Colonic mucosa (tissue), 4 donors: ENCODE measurements around the gene TMEM205. TPM values are rescaled to one million over a fixed set of nuclear protein-coding genes. Genes with fewer than 3 reads are reported as not detected.

Source experiments
- DNase-seq: peaks from one replicate; pipeline ENCODE4 v3.0.0-alpha.2; 2020
- H3K27ac ChIP-seq: fragments of 200-600 bp; one replicate; pipeline ENCODE4 v1.8.0; 2021
- H3K27me3 ChIP-seq: fragments of 200-600 bp; one replicate; pipeline ENCODE4 v1.8.0; 2021
- H3K36me3 ChIP-seq: fragments of 200-600 bp; one replicate; pipeline ENCODE4 v1.8.0; 2021
- H3K4me1 ChIP-seq: fragments of 200-600 bp; one replicate; pipeline ENCODE4 v1.8.0; 2021; ENCODE audit warnings: mild to moderate bottlenecking
- H3K4me3 ChIP-seq: fragments of 200-600 bp; one replicate; pipeline ENCODE4 v1.8.0; 2021
- H3K9ac ChIP-seq, 2 donors: one replicate each; pipeline ENCODE4 v1.7.0; 2013; ENCODE audit warnings: control low read depth in 2 of 2, low read depth in 2 of 2, low read length in 2 of 2
- H3K9me3 ChIP-seq: fragments of 200-600 bp; one replicate; pipeline ENCODE4 v1.8.0; 2021
- CTCF ChIP-seq: fragments of 200-600 bp; IDR thresholded peaks from one replicate; pipeline ENCODE4 v1.8.0; 2022; ENCODE audit warnings: antibody characterized with exemption, mild to moderate bottlenecking
- intact Hi-C: fragments of 100-400 bp; cut with DNase I; formaldehyde crosslinking; loops from one replicate; pipeline ENCODE4 v1.14.1; 2022
- total RNA-seq, 2 donors: library from RNA; stranded (reverse); fragmentation: NEBNext Ultra II Directional in 1 of 2; extraction: Animal tissue kit (Norgen Biotek cat#: 25700) in 1 of 2; gene quantifications; one replicate each; pipeline ENCODE4 v1.2.1, GENCODE V29; 2021
- donor health status: healthy.
- donor health status: DM: no; HTN: no; CAD: no.
- donor health status: DM: no; HTN: no; CAD: no.

TMEM205 gene
- total RNA-seq, 2 donors from 2014 or later: 45.4 to 63.4 TPM

- no peak overlapping the region for H3K27ac ChIP-seq
- no peaks in the 10 kb centered on the region for H3K27me3 ChIP-seq
- H3K36me3 ChIP-seq: no peaks in the 10 kb centered on the region
- intact Hi-C loops: no loop called here
- no peak overlapping the region for H3K9ac ChIP-seq
- DNase-seq: no peak
- H3K4me1 ChIP-seq: no peaks in the 10 kb centered on the region
- H3K4me3 ChIP-seq: no peak overlapping the region
- no peak for TF ChIP-seq CTCF
- H3K9me3 ChIP-seq: no peaks in the 10 kb centered on the region
Observed at GRCh38 chr19:11304936-11305335, 41.1 kb downstream of the TMEM205 start.

- intact Hi-C loops: no loop called here
- Histone ChIP-seq H3K4me3 (no peak overlapping the region), H3K27me3 (no peaks in the 10 kb centered on the region), H3K36me3 (no peaks in the 10 kb centered on the region), H3K4me1 (no peaks in the 10 kb centered on the region), H3K27ac (no peak overlapping the region), H3K9me3 (no peaks in the 10 kb centered on the region), H3K9ac (no peak overlapping the region)
- TF ChIP-seq CTCF: no peak
- no peak for DNase-seq
Observed at GRCh38 chr19:11300811-11301120, 45.3 kb downstream of the TMEM205 start.

GRCh38 chr19:11299946-11300810, 45.9 kb downstream of the TMEM205 start:
- intact Hi-C loops: no loop called here

GRCh38 chr19:11296264-11296663, 49.8 kb downstream of the TMEM205 start:
- Histone ChIP-seq H3K27me3 (no peaks in the 10 kb centered on the region), H3K4me3 (no peak overlapping the region), H3K9me3 (no peaks in the 10 kb centered on the region), H3K36me3 (no peaks in the 10 kb centered on the region), H3K9ac (no peak overlapping the region), H3K4me1 (no peaks in the 10 kb centered on the region), H3K27ac (no peak overlapping the region)
- intact Hi-C loops: no loop called here
- TF ChIP-seq CTCF: no peak
- DNase-seq: no peak

More at GRCh38 chr19:11299946-11300810, 45.9 kb downstream of the TMEM205 start:
- Histone ChIP-seq H3K4me1 (no peaks in the 10 kb centered on the region), H3K36me3 (no peaks in the 10 kb centered on the region), H3K9me3 (no peaks in the 10 kb centered on the region), H3K27me3 (no peaks in the 10 kb centered on the region), H3K9ac (no peak overlapping the region), H3K4me3 (no peak overlapping the region), H3K27ac (no peak overlapping the region)
- no peak for DNase-seq
- TF ChIP-seq CTCF: no peak

- Histone ChIP-seq H3K9me3 (no peaks in the 10 kb centered on the region), H3K4me3 (no peak within 1 kb of the TSS), H3K9ac (no peak within 1 kb of the TSS), H3K4me1 (no peaks in the 10 kb centered on the region), H3K36me3 (no peaks in the 10 kb centered on the region), H3K27me3 (no peaks in the 10 kb centered on the region), H3K27ac (no peak within 1 kb of the TSS)
- DNase-seq: peak; percentile 27
- intact Hi-C loops: no loop called here
- no peak for TF ChIP-seq CTCF
Observed at GRCh38 chr19:11295665-11296245, 50.3 kb downstream of the TMEM205 start, which contains the start of gene TSPAN16. Gene TSPAN16, plus strand, starts transcription at chr19:11296160. Its CDS starts 138 bp downstream, at chr19:11296298.
